Sigmoid colon (tissue), 7 donors: ENCODE results near the gene USP17L19. TPM values are rescaled to one million over a fixed set of nuclear protein-coding genes. Genes with fewer than 3 reads are reported as not detected.
A peak's percentile ranks its signal among the peaks of the same experiment; 100 is the strongest.
"Not testable (repeated sequence)": the region's sequence is repeated elsewhere in the genome, so short reads cannot be mapped to it uniquely, and the experiment has no call there.

ENCODE experiments used
- DNase-seq: peaks from one replicate; pipeline ENCODE4 v3.0.0-alpha.2; 2019
- H3K27ac ChIP-seq, 4 donors: fragments of 200-600 bp; sonication (generic); one replicate each; pipeline ENCODE4 v1.5.1; 2016 to 2019; ENCODE audit warnings: mild to moderate bottlenecking in 1 of 4
- H3K27me3 ChIP-seq, 3 donors: fragments of 200-600 bp; sonication (generic); one replicate each; pipeline ENCODE4 v1.5.1; 2019; ENCODE audit warnings: mild to moderate bottlenecking in 1 of 3
- H3K36me3 ChIP-seq, 4 donors: fragments of 200-600 bp; sonication (generic); one replicate each; pipeline ENCODE4 v1.5.1; 2016 to 2019
- H3K4me1 ChIP-seq, 4 donors: fragments of 200-600 bp; sonication (generic); one replicate each; pipeline ENCODE4 v1.5.1; 2017 to 2019
- H3K4me3 ChIP-seq, 4 donors: fragments of 200-600 bp; sonication (generic); one replicate each; pipeline ENCODE4 v1.5.1; 2017 to 2019; ENCODE audit warnings: mild to moderate bottlenecking in 2 of 4, moderate library complexity in 1 of 4
- H3K9me3 ChIP-seq, 4 donors: fragments of 200-600 bp in 3 of 4; sonication (generic) in 3 of 4; one replicate each; pipeline versions ENCODE4 v1.5.1 to v1.6.1; 2013 to 2019
- WGBS, 2 donors: extraction: QIAGEN DNeasy Blood & Tissue Kit; methylation state at CpG; one replicate each; pipeline ENCODE4 v1.1.7; 2013; 5-methylcytosine and 5-hydroxymethylcytosine counted together
- intact Hi-C: fragments of 100-400 bp; cut with DNase I; formaldehyde crosslinking; loops from one replicate; pipeline ENCODE4 v1.15.1; 2023
- polyA plus RNA-seq, 3 donors: library from polyadenylated mRNA; stranded (reverse); fragments of 200-250 nt; gene quantifications; one replicate each; pipeline ENCODE4 v1.2.3, GENCODE V29; 2013
- total RNA-seq, 4 donors: library from RNA; depleted of rRNA; stranded (reverse); fragments of >200 nt; gene quantifications; one replicate each; pipeline ENCODE4 v1.1.0, GENCODE V29; 2016
- donor health status: healthy with polysubstance abuse.
- donor health status: Bipolar disorder and iron deficiency.
- donor health status: healthy.

Gene USP17L19
- total and polyA plus RNA-seq, 7 donors, result not detected

DNA sequence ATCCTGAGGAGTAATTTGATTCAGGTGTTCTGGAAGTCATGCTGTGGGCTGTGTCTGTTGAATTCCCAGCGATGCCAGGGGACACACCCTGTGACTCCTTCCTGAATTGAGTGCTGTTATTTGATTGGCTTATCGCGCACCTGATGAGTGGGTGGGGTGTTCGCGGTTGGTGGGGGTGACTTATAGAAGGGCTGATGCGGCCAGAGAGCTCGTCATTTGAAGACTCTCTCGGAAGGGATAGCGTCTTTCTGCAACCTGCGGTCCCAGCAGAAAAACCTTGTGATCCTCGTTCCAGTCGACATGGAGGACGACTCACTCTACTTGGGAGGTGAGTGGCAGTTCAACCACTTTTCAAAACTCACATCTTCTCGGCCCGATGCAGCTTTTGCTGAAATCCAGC, 14.1 kb downstream of the USP17L19 start, which contains the start of gene USP17L22:
Gene USP17L22 (plus strand): TSS at position 301 of the 400 bp plus-strand sequence. CDS start 0 bp downstream, at position 301.
- H3K27me3 ChIP-seq, H3K4me3 ChIP-seq, H3K27ac ChIP-seq, DNase-seq, H3K4me1 ChIP-seq, intact Hi-C loops, H3K36me3 ChIP-seq, H3K9me3 ChIP-seq: not testable (repeated sequence)
- no CpG with 5 or more reads among the region's 15 CpGs for WGBS, 2 donors

DNA sequence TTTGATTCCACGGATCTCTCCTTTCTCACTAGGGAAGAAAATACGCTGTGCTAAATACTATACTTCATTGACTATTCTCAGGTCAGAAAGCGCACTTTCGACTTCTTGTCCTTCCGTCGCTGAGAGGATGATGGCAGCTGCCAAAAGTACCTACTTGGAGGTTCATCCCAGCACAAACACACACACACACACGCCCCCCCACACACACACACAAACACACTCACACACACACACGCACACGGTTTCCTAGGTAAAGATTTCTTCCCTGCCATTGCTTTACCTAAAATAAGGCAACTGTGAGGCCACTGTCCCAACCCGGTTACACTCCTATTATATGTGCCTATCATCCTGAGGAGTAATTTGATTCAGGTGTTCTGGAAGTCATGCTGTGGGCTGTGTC, 18.5 kb downstream of the USP17L19 start:
- intact Hi-C loops, result not testable (repeated sequence)
- 87 to 88% methylated on average over 5 of the region's 10 CpGs for WGBS, 2 donors
- peak; percentile 87 for DNase-seq

More for the DNA sequence above, 18.5 kb downstream of the USP17L19 start:
- not testable (repeated sequence) for H3K4me1 ChIP-seq, H3K4me3 ChIP-seq, H3K27ac ChIP-seq, H3K36me3 ChIP-seq, H3K27me3 ChIP-seq, H3K9me3 ChIP-seq

Other genes with a start within 250 kb of the USP17L19 start
- gene FAM90A26, start 83.0 kb upstream of the USP17L19 start, total RNA-seq, result not detected
- gene FAM90A26, start 83.0 kb upstream of the USP17L19 start, polyA plus RNA-seq, result not detected
- gene USP17L10, start 42.7 kb upstream of the USP17L19 start, total RNA-seq, result not detected
- gene USP17L10, start 42.7 kb upstream of the USP17L19 start, polyA plus RNA-seq, result not detected
- gene USP17L11, start 38.0 kb upstream of the USP17L19 start, total RNA-seq, result not detected
- not detected for gene USP17L11, start 38.0 kb upstream of the USP17L19 start, polyA plus RNA-seq
- not detected for gene USP17L12, start 33.2 kb upstream of the USP17L19 start, total RNA-seq
- not detected for gene USP17L12, start 33.2 kb upstream of the USP17L19 start, polyA plus RNA-seq
- gene USP17L13, start 28.5 kb upstream of the USP17L19 start, total RNA-seq, result not detected
- not detected for gene USP17L13, start 28.5 kb upstream of the USP17L19 start, polyA plus RNA-seq
- not detected for gene USP17L15, start 19.0 kb upstream of the USP17L19 start, total RNA-seq
- gene USP17L15, start 19.0 kb upstream of the USP17L19 start, polyA plus RNA-seq, result not detected
- not detected for gene USP17L17, start 9.5 kb upstream of the USP17L19 start, total RNA-seq
- gene USP17L17, start 9.5 kb upstream of the USP17L19 start, polyA plus RNA-seq, result not detected
- not detected for gene USP17L18, start 4.7 kb upstream of the USP17L19 start, total RNA-seq
- not detected for gene USP17L18, start 4.7 kb upstream of the USP17L19 start, polyA plus RNA-seq
- gene USP17L20, start 4.7 kb downstream of the USP17L19 start, total RNA-seq, result not detected
- gene USP17L20, start 4.7 kb downstream of the USP17L19 start, polyA plus RNA-seq, result not detected
- gene USP17L21, start 9.5 kb downstream of the USP17L19 start, total RNA-seq, result not detected
- gene USP17L21, start 9.5 kb downstream of the USP17L19 start, polyA plus RNA-seq, result not detected
- gene USP17L22, start 14.2 kb downstream of the USP17L19 start, total RNA-seq, result not detected
- gene USP17L22, start 14.2 kb downstream of the USP17L19 start, polyA plus RNA-seq, result not detected
- gene USP17L24, start 71.8 kb downstream of the USP17L19 start, total RNA-seq, result not detected
- not detected for gene USP17L24, start 71.8 kb downstream of the USP17L19 start, polyA plus RNA-seq
- gene USP17L25, start 76.5 kb downstream of the USP17L19 start, total RNA-seq, result not detected
- gene USP17L25, start 76.5 kb downstream of the USP17L19 start, polyA plus RNA-seq, result not detected
- gene USP17L26, start 81.3 kb downstream of the USP17L19 start, total RNA-seq, result not detected
- gene USP17L26, start 81.3 kb downstream of the USP17L19 start, polyA plus RNA-seq, result not detected
- gene USP17L5, start 86.0 kb downstream of the USP17L19 start, total RNA-seq, result not detected
- not detected for gene USP17L5, start 86.0 kb downstream of the USP17L19 start, polyA plus RNA-seq
- not detected for gene USP17L27, start 90.8 kb downstream of the USP17L19 start, total RNA-seq
- not detected for gene USP17L27, start 90.8 kb downstream of the USP17L19 start, polyA plus RNA-seq
- not detected for gene USP17L28, start 95.5 kb downstream of the USP17L19 start, total RNA-seq
- not detected for gene USP17L28, start 95.5 kb downstream of the USP17L19 start, polyA plus RNA-seq
- not detected for gene USP17L29, start 100.3 kb downstream of the USP17L19 start, total RNA-seq
- not detected for gene USP17L29, start 100.3 kb downstream of the USP17L19 start, polyA plus RNA-seq
- gene USP17L30, start 109.8 kb downstream of the USP17L19 start, total RNA-seq, result not detected
- gene USP17L30, start 109.8 kb downstream of the USP17L19 start, polyA plus RNA-seq, result not detected
- not detected for gene DEFB131A, start 191.0 kb downstream of the USP17L19 start, total RNA-seq
- not detected for gene DEFB131A, start 191.0 kb downstream of the USP17L19 start, polyA plus RNA-seq